H9 (cell line): ENCODE data around the gene L3MBTL4. TPM values are rescaled to one million over a fixed set of nuclear protein-coding genes. Genes with fewer than 3 reads are reported as not detected.

Experiments used
- DNase-seq: peaks from one replicate; pipeline ENCODE4 v3.0.0-alpha.2; 2017
- H2AFZ ChIP-seq: one replicate; pipeline ENCODE4 v1.6.1; 2013; ENCODE audit warnings: mild to moderate bottlenecking, low read length, control low read depth, moderate library complexity
- H2AK5ac ChIP-seq: 2 replicates; pipeline ENCODE4 v1.6.1; 2013; ENCODE audit warnings: low read length, control low read depth, mixed read lengths; ENCODE audit not compliant: insufficient read length
- H2BK120ac ChIP-seq: one replicate; pipeline ENCODE4 v1.6.1; 2013; ENCODE audit warnings: low read depth, mild to moderate bottlenecking, low read length, control low read depth, inconsistent platforms; ENCODE audit not compliant: poor library complexity, severe bottlenecking
- H2BK12ac ChIP-seq: 2 replicates; pipeline ENCODE4 v1.6.1; 2013; ENCODE audit warnings: low read length, control low read depth, mixed read lengths, low read depth; ENCODE audit not compliant: insufficient read length
- H2BK15ac ChIP-seq: 2 replicates; pipeline ENCODE4 v1.6.1; 2013; ENCODE audit warnings: low read depth, low read length, control low read depth
- H2BK20ac ChIP-seq: one replicate; pipeline ENCODE4 v1.6.1; 2013; ENCODE audit warnings: low read depth, mild to moderate bottlenecking, low read length, control low read depth, inconsistent platforms; ENCODE audit not compliant: poor library complexity, severe bottlenecking
- H2BK5ac ChIP-seq: 2 replicates; pipeline ENCODE4 v1.6.1; 2013; ENCODE audit warnings: low read length, control low read depth, mixed read lengths; ENCODE audit not compliant: insufficient read length
- H3K14ac ChIP-seq: 2 replicates; pipeline ENCODE4 v1.6.1; 2013; ENCODE audit warnings: low read length, control low read depth; ENCODE audit not compliant: insufficient read depth
- H3K18ac ChIP-seq: 2 replicates; pipeline ENCODE4 v1.6.1; 2013; ENCODE audit warnings: low read depth, mild to moderate bottlenecking, mixed read lengths, low read length, control low read depth; ENCODE audit not compliant: insufficient read length
- H3K23ac ChIP-seq: 2 replicates; pipeline ENCODE4 v1.6.1; 2013; ENCODE audit warnings: low read length, control low read depth, mixed read lengths, low read depth; ENCODE audit not compliant: insufficient read length
- H3K23me2 ChIP-seq: 2 replicates; pipeline ENCODE4 v1.6.1; 2013; ENCODE audit warnings: low read depth, mild to moderate bottlenecking, mixed read lengths, low read length, control low read depth; ENCODE audit not compliant: insufficient read length, poor library complexity, severe bottlenecking
- H3K27ac ChIP-seq: 2 replicates; pipeline ENCODE4 v1.5.1; 2013; ENCODE audit warnings: low read length, control low read depth, mixed read lengths, low read depth; ENCODE audit not compliant: insufficient read length
- H3K27me3 ChIP-seq: 2 replicates; pipeline ENCODE4 v1.6.1; 2013; ENCODE audit warnings: low read length, control low read depth, inconsistent platforms; ENCODE audit not compliant: insufficient read depth
- H3K4ac ChIP-seq: 2 replicates; pipeline ENCODE4 v1.6.1; 2013; ENCODE audit warnings: low read depth, mild to moderate bottlenecking, control low read depth, inconsistent platforms, low read length, moderate library complexity
- H3K4me1 ChIP-seq: 2 replicates; pipeline ENCODE4 v1.6.1; 2013; ENCODE audit warnings: low read length, control low read depth, inconsistent platforms; ENCODE audit not compliant: insufficient read depth
- H3K4me2 ChIP-seq: 2 replicates; pipeline ENCODE4 v1.6.1; 2013; ENCODE audit warnings: low read length, control low read depth, mixed read lengths; ENCODE audit not compliant: insufficient read length, insufficient read depth
- H3K56ac ChIP-seq: 2 replicates; pipeline ENCODE4 v1.6.1; 2013; ENCODE audit warnings: low read depth, mild to moderate bottlenecking, mixed read lengths, low read length, control low read depth; ENCODE audit not compliant: insufficient read length
- H3K79me1 ChIP-seq: 2 replicates; pipeline ENCODE4 v1.6.1; 2013; ENCODE audit warnings: low read depth, mild to moderate bottlenecking, moderate library complexity, low read length, control low read depth, inconsistent platforms; ENCODE audit not compliant: insufficient read depth, poor library complexity, severe bottlenecking
- H3K79me2 ChIP-seq: 2 replicates; pipeline ENCODE4 v1.6.1; 2013; ENCODE audit warnings: low read length, control low read depth, inconsistent platforms; ENCODE audit not compliant: insufficient read depth
- H3K9ac ChIP-seq: 2 replicates; pipeline ENCODE4 v1.6.1; 2013; ENCODE audit warnings: low read length, control low read depth, mixed read lengths; ENCODE audit not compliant: insufficient read length; ENCODE audit errors: extremely low read depth
- H3K9me3 ChIP-seq: one replicate; pipeline ENCODE4 v1.6.1; 2013; ENCODE audit warnings: low read depth, low read length, inconsistent platforms; ENCODE audit not compliant: control insufficient read depth
- H3T11ph ChIP-seq: one replicate; pipeline ENCODE4 v1.6.1; 2013; ENCODE audit warnings: mild to moderate bottlenecking, low read length, control low read depth, inconsistent platforms
- H4K20me1 ChIP-seq: one replicate; pipeline ENCODE4 v1.6.1; 2013; ENCODE audit not compliant: control insufficient read depth, insufficient read length, insufficient read depth
- H4K5ac ChIP-seq: 2 replicates; pipeline ENCODE4 v1.6.1; 2013; ENCODE audit warnings: low read depth, mild to moderate bottlenecking, mixed read lengths, low read length, control low read depth; ENCODE audit not compliant: insufficient read length
- H4K8ac ChIP-seq: replicated peaks from 2 replicates; pipeline ENCODE4 v1.6.1; 2013; ENCODE audit warnings: low read length, control low read depth, mixed read lengths, low read depth; ENCODE audit not compliant: insufficient read length
- H4K91ac ChIP-seq: 2 replicates; pipeline ENCODE4 v1.6.1; 2013; ENCODE audit warnings: low read depth, mild to moderate bottlenecking, moderate library complexity, mixed read lengths, low read length, control low read depth; ENCODE audit not compliant: insufficient read length
- H3K27ac Mint-ChIP-seq, 3 experiments: 2 replicates in 2 of 3; 3 replicates in 1 of 3; pipeline ENCODE4 v1.8.0; 2020 to 2021; ENCODE audit warnings: mixed read lengths in 3 of 3, mild to moderate bottlenecking in 1 of 3, moderate library complexity in 1 of 3
- H3K27me3 Mint-ChIP-seq: 2 replicates; pipeline ENCODE4 v1.8.0; 2021; ENCODE audit warnings: low read depth, mild to moderate bottlenecking, moderate library complexity, mixed read lengths
- H3K36me3 Mint-ChIP-seq, 3 experiments: 2 replicates in 2 of 3; 3 replicates in 1 of 3; pipeline ENCODE4 v1.8.0; 2020 to 2021; ENCODE audit warnings: low read depth in 3 of 3, mixed read lengths in 3 of 3; ENCODE audit not compliant: insufficient read depth in 1 of 3
- H3K4me1 Mint-ChIP-seq, 2 experiments: 2 replicates each; pipeline ENCODE4 v1.8.0; 2020; ENCODE audit warnings: mixed read lengths in 2 of 2
- H3K4me3 Mint-ChIP-seq, 2 experiments: 2 replicates in 1 of 2; 3 replicates in 1 of 2; pipeline ENCODE4 v1.8.0; 2020 to 2021; ENCODE audit warnings: mild to moderate bottlenecking in 2 of 2, mixed read lengths in 2 of 2, moderate library complexity in 1 of 2
- H3K9me3 Mint-ChIP-seq, 2 experiments: 2 replicates in 1 of 2; 3 replicates in 1 of 2; pipeline ENCODE4 v1.8.0; 2020; ENCODE audit warnings: mild to moderate bottlenecking in 2 of 2, mixed read lengths in 2 of 2, moderate library complexity in 1 of 2
- WGBS: extraction: QIAGEN DNeasy Blood & Tissue Kit; methylation state at CpG from one replicate; pipeline ENCODE4 v1.1.7; 2013; ENCODE audit warnings: missing lambda C conversion rate, low lambda C conversion rate, mixed read lengths; ENCODE audit not compliant: insufficient read length; ENCODE audit errors: extremely low coverage; 5-methylcytosine and 5-hydroxymethylcytosine counted together
- total RNA-seq: library from RNA; stranded (reverse); gene quantifications from 2 replicates; pipeline ENCODE4 v1.2.1, GENCODE V29; 2021
- TF ChIP-seq, protein P1 (sequence below): fragments of 200-600 bp; sonication (generic); conservative IDR thresholded peaks from 3 replicates; pipeline ENCODE4 v1.8.0; 2021; ENCODE audit warnings: antibody characterized with exemption, mild to moderate bottlenecking

Gene L3MBTL4
- total RNA-seq, 1 experiment from 2014 or later = 1.9 TPM

DNA sequence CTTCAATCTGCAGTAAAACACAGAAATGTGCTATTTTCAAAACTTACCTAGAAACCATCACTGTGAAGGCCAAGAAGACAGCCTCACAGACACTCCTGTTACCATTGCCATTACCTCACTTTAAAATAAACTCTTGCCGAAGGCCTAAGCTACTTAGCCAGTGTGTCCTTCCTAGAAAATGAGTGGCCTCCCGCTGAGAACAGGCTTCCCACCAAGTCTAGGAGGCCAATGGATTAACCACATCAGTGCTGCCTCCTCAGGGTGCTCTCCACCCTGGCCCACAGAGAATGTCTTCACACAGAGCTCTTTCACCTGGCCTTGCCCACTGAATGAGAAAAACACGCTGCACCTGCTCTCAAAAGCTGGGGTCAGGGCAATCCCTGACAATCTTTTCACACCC lies 47.5 kb downstream of the L3MBTL4 start:
- Histone ChIP-seq H2AFZ (no peak overlapping the region), H3K14ac (no peak overlapping the region), H4K91ac (no peak overlapping the region), H3K27ac (no peak overlapping the region), H3K4me1 (peaks cover 12% of the 10 kb centered on the region; the same call in 1 of the 2 replicates), H4K8ac (no peak overlapping the region), H3K79me1 (no peaks in the 10 kb centered on the region), H4K5ac (no peak overlapping the region), H3K9me3 (no peaks in the 10 kb centered on the region), H2AK5ac (no peak overlapping the region), H3K18ac (no peak overlapping the region), H4K20me1 (no peaks in the 10 kb centered on the region), H3K9ac (no peak overlapping the region), H2BK5ac (no peak overlapping the region), H3K56ac (no peak overlapping the region), H3K23me2 (no peaks in the 10 kb centered on the region), H2BK12ac (no peak overlapping the region), H3K27me3 (no peaks in the 10 kb centered on the region), H2BK15ac (no peak overlapping the region), H3K4me2 (no peak overlapping the region), H3K23ac (no peak overlapping the region), H2BK120ac (no peak overlapping the region), H3K4ac (no peak overlapping the region), H3K79me2 (no peaks in the 10 kb centered on the region), H2BK20ac (no peak overlapping the region), H3T11ph (no peak overlapping the region)
- Mint-ChIP-seq H3K4me3 (no peak overlapping the region), H3K27me3 (no peaks in the 10 kb centered on the region), H3K36me3 (peaks cover 0 to 2% (median 0%) of the 10 kb centered on the region in 3 experiments; a peak in 1 of 7 replicates), H3K9me3 (no peaks in the 10 kb centered on the region), H3K27ac (no peak overlapping the region; a peak in 2 of 7 replicates), H3K4me1 (peaks cover 32 to 42% of the 10 kb centered on the region in 2 experiments)
- WGBS = no CpG with 5 or more reads among the region's 3 CpGs
- DNase-seq = no peak
- TF ChIP-seq, protein P1, sequence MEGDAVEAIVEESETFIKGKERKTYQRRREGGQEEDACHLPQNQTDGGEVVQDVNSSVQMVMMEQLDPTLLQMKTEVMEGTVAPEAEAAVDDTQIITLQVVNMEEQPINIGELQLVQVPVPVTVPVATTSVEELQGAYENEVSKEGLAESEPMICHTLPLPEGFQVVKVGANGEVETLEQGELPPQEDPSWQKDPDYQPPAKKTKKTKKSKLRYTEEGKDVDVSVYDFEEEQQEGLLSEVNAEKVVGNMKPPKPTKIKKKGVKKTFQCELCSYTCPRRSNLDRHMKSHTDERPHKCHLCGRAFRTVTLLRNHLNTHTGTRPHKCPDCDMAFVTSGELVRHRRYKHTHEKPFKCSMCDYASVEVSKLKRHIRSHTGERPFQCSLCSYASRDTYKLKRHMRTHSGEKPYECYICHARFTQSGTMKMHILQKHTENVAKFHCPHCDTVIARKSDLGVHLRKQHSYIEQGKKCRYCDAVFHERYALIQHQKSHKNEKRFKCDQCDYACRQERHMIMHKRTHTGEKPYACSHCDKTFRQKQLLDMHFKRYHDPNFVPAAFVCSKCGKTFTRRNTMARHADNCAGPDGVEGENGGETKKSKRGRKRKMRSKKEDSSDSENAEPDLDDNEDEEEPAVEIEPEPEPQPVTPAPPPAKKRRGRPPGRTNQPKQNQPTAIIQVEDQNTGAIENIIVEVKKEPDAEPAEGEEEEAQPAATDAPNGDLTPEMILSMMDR = no peak
